Measurements from ENCODE around the gene SNRPD3.

The SNRPD3 gene

DNA sequence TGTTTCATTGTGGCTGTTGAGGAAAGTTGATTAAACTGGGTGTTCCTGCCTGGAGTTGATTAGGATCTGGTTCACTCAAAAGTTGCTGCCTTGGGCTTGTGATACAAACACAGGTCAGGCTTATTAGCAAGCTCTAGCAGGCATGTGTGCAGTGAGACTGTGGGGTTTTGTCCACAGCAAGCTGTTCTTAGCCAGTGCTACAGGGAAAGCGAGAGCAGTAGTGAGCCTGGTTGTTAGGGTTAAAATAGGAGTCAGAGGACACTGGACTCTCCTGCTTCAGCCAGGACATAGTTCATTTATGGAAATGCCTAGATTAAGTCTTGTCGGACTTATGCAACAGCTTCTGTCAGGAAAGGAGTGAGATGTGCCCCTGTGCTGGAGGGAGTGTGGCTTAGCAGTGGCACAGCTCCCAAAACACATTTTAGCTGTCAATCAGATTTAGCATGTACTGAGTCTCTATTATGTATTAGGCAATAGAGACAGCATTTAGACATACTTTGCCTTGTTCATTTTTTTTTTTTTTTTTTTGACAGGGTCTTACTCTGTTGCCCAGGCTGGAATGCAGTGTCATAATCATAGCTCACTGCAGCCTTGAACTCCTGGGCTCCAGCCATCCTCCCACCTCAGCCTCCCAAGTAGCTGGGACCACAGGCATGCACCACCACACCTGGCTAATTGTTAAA is 8.7 kb downstream of the SNRPD3 start:
- Histone ChIP-seq H3K27me3 (ENCODE audit: low read depth, low read length) (no peaks in the 10 kb centered on the region), H4K20me1 (ENCODE audit: insufficient read depth, low read length) (peaks cover 54% of the 10 kb centered on the region), H2AFZ (ENCODE audit: low read depth, low read length) (no peak overlapping the region), H3K9ac (ENCODE audit: low read length) (no peak overlapping the region), H3K79me2 (ENCODE audit: low read length) (peaks cover 94% of the 10 kb centered on the region), H3K4me2 (ENCODE audit: low read length) (no peak overlapping the region), H3K4me3 (ENCODE audit: low read length) (no peak overlapping the region), H3K4me1 (ENCODE audit: low read length) (no peaks in the 10 kb centered on the region), H3K9me3 (ENCODE audit: insufficient read depth, low read length) (no peaks in the 10 kb centered on the region), H3K27ac (ENCODE audit: low read length) (no peak overlapping the region), H3K36me3 (replicated peaks; ENCODE audit: low read depth, low read length) (peaks cover 59% of the 10 kb centered on the region)
- TF ChIP-seq EZH2phosphoT487 (IDR thresholded peaks at IDR 0.05; ENCODE audit: low read depth), result no peak
- no peak for TF ChIP-seq CTCF (IDR thresholded peaks at IDR 0.05; ENCODE audit: low read depth, low read length)

DNA sequence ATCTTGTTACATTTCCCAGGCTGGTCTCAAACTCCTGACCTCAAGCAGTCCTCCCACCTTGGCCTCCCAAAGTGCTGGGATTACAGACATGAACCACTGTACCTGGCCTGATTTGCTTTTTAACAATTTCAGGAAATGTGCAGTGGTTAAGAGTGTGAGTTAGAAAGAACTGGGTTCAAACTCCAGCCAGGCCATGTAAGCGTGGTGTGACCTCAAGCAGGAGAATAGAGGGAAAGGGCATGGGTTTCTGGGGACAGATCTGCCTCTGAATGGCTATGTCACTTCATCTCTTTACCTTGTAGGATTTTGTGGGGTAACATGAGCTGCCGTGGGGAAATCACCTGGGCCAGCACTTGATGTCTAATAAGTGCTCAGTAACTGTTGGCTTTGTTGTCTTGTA is 9.3 kb downstream of the SNRPD3 start:
- peaks cover 63% of the 10 kb centered on the region for H3K36me3 ChIP-seq (replicated peaks; ENCODE audit: low read depth, low read length)
- H3K79me2 ChIP-seq (ENCODE audit: low read length), result peaks cover 92% of the 10 kb centered on the region
- no peaks in the 10 kb centered on the region for H3K27me3 ChIP-seq (ENCODE audit: low read depth, low read length)
- H3K9me3 ChIP-seq (ENCODE audit: insufficient read depth, low read length), result no peaks in the 10 kb centered on the region
- H3K4me3 ChIP-seq (ENCODE audit: low read length), result no peak overlapping the region
- H3K27ac ChIP-seq (ENCODE audit: low read length), result no peak overlapping the region
- H3K4me2 ChIP-seq (ENCODE audit: low read length), result no peak overlapping the region
- no peak overlapping the region for H3K9ac ChIP-seq (ENCODE audit: low read length)
- no peak overlapping the region for H2AFZ ChIP-seq (ENCODE audit: low read depth, low read length)
- no peaks in the 10 kb centered on the region for H3K4me1 ChIP-seq (ENCODE audit: low read length)
- TF ChIP-seq EZH2phosphoT487 (IDR thresholded peaks at IDR 0.05; ENCODE audit: low read depth), result no peak
- TF ChIP-seq CTCF (IDR thresholded peaks at IDR 0.05; ENCODE audit: low read depth, low read length), result no peak
- peaks cover 54% of the 10 kb centered on the region for H4K20me1 ChIP-seq (ENCODE audit: insufficient read depth, low read length)

DNA sequence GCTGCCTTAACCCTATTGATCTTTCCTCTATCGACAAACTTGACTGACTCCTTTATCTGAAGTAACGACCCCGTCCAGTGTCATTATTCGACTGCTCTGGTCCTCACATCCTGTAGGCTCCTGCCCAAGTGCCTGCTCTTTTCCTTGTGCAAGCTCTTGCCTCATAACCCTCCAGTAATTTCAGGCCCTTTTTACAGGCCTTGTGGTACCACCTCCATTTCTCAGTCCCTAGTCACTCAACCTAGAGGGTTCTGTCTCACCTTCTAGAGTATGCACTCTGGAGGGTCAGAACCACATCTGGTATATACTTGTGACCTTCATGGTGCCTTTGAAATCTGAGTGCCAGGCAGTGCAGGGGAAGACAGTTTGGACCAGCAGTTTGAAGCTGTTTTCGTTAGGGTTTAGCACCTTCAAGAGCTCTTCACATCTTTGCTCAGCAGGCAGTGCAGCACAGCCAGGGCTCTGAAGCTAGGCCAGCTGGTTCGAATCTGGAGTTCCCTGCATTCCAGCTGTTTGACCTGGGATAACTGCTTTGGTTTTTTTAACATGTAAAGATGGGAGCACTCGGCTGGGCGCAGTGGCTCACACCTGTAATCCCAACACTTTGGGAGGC is 11.2 kb downstream of the SNRPD3 start:
- H3K4me2 ChIP-seq (ENCODE audit: low read length), result no peak overlapping the region
- H3K9ac ChIP-seq (ENCODE audit: low read length), result no peak overlapping the region
- H3K4me3 ChIP-seq (ENCODE audit: low read length), result no peak overlapping the region
- peaks cover 73% of the 10 kb centered on the region for H3K79me2 ChIP-seq (ENCODE audit: low read length)
- H3K27ac ChIP-seq (ENCODE audit: low read length), result no peak overlapping the region
- no peak overlapping the region for H2AFZ ChIP-seq (ENCODE audit: low read depth, low read length)
- H3K4me1 ChIP-seq (ENCODE audit: low read length), result no peaks in the 10 kb centered on the region
- peaks cover 67% of the 10 kb centered on the region for H3K36me3 ChIP-seq (replicated peaks; ENCODE audit: low read depth, low read length)
- TF ChIP-seq EZH2phosphoT487 (IDR thresholded peaks at IDR 0.05; ENCODE audit: low read depth), result no peak
- no peak for TF ChIP-seq CTCF (IDR thresholded peaks at IDR 0.05; ENCODE audit: low read depth, low read length)
- H4K20me1 ChIP-seq (ENCODE audit: insufficient read depth, low read length), result peaks cover 48% of the 10 kb centered on the region
- no peaks in the 10 kb centered on the region for H3K27me3 ChIP-seq (ENCODE audit: low read depth, low read length)
- H3K9me3 ChIP-seq (ENCODE audit: insufficient read depth, low read length), result no peaks in the 10 kb centered on the region

GRCh38 chr22:24567668-24568067 is 11.9 kb downstream of the SNRPD3 start:
- Histone ChIP-seq H3K27me3 (ENCODE audit: low read depth, low read length) (no peaks in the 10 kb centered on the region), H3K4me2 (ENCODE audit: low read length) (no peak overlapping the region), H3K79me2 (ENCODE audit: low read length) (peaks cover 66% of the 10 kb centered on the region), H3K36me3 (replicated peaks; ENCODE audit: low read depth, low read length) (peaks cover 68% of the 10 kb centered on the region), H4K20me1 (ENCODE audit: insufficient read depth, low read length) (peaks cover 44% of the 10 kb centered on the region), H3K4me3 (ENCODE audit: low read length) (no peak overlapping the region), H3K27ac (ENCODE audit: low read length) (no peak overlapping the region), H3K9me3 (ENCODE audit: insufficient read depth, low read length) (no peaks in the 10 kb centered on the region), H2AFZ (ENCODE audit: low read depth, low read length) (no peak overlapping the region), H3K4me1 (ENCODE audit: low read length) (no peaks in the 10 kb centered on the region), H3K9ac (ENCODE audit: low read length) (no peak overlapping the region)
- TF ChIP-seq CTCF (IDR thresholded peaks at IDR 0.05; ENCODE audit: low read depth, low read length), result no peak
- TF ChIP-seq EZH2phosphoT487 (IDR thresholded peaks at IDR 0.05; ENCODE audit: low read depth), result no peak
